Skin of body (tissue), 2 donors: ENCODE data around the gene GMDS. TPM values are rescaled to one million over a fixed set of nuclear protein-coding genes. Genes with fewer than 3 reads are reported as not detected.

Experiments
- DNase-seq: peaks from one replicate; lab custom pipeline; 2025; lab: John Stamatoyannopoulos, UW
- total RNA-seq: library from RNA; depleted of rRNA; stranded (reverse); fragments of >200 nt; gene quantifications from one replicate; pipeline ENCODE4 v1.2.3, GENCODE V29; 2014

The GMDS gene
- total RNA-seq, 1 donor from 2014 or later: 12.5 TPM

DNA sequence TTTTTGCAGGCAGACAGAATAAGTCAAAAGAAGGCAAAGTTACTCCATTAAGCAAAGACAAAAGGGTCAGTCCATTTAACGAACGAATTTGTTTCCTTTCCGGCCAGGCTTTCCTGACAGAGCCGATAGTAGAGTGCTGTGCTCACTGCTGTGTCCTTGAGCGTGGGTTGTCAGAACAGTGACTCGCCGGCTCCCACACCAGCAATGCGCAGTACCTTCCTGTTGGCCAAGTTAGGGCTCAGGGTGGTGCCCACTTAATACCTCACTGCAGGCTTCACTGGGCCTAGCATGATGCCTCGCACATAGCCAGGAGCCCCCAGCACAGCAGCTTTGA lies 341.0 kb downstream of the GMDS start:
- no peak for DNase-seq

DNA sequence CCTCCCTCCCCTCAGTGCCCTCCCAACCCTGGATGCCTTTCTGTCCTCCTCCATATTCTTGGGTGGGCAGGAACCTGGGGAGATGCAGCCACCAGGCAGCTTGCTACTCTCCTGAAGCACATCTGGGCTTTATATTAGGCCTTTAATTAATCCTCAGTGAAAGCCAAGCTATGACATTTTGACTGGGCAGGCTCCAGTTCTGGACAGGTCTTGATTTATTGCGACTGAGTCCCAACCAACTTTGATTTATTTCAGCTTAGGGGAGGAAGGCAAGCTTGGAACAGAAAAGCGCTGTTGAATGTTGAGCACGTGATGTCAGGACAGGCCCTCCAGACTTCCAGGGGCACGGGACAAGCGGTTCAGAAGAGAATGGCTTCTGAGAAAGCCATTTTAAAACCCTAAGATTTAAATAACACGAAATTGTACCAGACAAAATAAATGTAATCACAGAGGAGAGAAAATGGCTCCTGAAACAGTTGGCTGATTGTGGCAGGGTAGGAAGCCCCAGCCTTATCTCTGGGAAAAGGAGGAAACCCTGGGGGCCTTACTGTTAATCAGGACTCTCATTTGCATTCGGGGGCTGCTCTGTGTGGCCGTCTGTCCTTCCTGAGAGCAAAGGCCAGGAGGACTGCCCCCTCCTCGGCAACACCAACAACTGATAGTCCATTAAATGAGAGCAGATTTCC lies 341.5 kb downstream of the GMDS start:
- DNase-seq: peak; percentile 11

DNA sequence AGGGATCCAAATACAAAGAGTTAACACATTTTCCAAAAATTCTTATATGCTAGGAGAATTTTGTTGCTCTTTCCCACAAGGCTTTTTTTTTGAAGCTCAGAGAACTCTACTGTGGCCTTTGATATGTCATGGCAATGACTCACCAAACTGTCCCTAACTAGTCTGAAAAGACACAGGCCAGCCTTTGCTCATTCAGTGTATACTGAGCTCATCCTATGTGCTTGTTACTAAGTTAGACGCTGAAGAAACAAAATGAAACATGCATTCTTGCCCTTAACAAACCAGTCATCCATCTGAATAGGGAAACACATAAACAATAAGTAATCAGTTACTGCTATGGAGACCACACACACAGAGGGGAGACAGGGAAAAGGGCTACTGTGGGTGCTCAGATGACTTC lies 343.8 kb downstream of the GMDS start:
- no peak for DNase-seq

DNA sequence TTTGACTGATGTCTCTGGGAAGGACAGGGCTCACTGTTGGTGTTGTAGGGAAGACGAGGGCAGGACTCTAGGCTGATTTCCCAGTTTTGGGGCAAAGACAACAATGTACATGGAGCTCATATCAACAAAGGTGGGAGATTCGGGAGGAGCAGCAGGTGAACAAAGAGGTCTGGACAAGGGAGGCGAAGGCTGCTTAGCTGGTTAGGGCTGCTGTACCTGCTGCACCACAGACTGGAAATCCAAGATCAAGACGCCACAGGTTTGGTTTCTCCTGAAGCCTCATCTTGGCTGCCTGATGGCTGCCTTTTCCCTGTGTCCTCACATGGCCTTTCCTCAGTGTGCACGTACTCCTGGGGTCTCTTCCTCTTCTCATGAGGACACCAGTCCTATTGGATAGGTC lies 348.5 kb downstream of the GMDS start:
- DNase-seq: no peak

DNA sequence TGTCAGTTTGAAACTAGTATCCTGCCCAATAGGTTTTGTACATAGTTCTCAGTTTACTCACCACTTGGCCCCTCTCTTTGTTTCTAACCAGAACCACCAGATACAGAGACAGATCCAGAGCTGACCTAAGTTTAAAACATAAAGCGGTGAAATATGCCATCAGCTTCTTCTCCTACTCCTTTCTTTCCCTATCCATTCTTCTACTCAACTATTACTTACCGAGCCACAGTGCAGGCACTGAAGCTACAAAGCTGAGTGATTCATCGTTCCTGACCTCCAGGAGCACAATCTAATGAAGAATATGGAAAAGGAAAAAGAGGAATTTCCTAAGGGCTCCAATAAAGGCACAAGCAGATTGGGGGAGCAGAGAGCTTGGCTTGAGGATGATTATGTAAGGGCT lies 349.7 kb downstream of the GMDS start:
- DNase-seq: no peak

DNA sequence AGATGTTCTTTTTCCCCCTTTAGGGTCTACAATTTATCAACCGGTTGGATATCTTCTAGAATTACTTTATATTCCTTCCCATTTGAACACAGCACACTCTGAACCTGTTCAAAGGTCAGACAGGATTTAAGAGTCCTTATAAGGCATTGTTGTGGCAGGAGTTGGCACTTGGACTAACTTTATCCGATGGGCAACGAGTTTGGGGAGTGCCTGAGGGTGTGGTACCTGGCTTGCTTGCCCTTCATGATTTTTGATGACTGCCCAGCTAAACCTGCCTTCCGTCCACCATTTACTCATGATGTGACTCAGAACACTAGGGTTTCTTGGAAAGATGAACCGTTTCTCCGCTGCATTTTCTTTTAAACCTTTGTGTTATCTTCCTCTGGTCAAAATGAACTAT lies 350.5 kb downstream of the GMDS start:
- no peak for DNase-seq

DNA sequence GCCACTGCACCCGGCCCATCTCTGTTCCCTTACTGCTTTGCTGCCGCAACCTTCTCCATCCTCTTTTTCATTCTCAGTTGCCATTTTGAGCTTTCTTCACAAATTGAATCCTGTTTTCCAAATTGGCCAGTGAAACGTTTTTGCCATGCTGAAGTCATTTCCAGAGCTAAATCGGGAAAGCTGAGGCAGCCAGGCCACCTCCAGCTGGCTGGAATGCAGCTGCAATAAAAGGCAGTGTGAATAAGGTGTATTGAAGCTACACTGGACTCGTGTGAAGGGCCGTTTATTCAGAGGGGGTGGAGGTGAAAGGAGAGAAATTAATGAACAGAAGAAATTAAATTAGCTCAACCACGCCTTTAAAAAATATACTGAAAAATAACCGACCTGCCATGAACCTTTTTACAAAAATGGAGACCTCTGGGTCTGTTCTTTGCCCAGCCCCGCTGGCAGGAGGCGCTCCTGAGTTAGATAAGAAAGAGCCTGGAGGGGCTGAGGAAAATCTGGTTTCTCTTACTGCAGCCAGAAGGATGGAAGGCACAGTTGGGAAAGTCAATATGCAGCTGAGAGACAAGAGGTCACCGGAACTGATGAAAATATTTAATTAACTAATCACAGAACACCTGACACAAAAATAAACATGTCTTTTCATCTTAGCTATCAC lies 351.8 kb downstream of the GMDS start:
- no peak for DNase-seq

DNA sequence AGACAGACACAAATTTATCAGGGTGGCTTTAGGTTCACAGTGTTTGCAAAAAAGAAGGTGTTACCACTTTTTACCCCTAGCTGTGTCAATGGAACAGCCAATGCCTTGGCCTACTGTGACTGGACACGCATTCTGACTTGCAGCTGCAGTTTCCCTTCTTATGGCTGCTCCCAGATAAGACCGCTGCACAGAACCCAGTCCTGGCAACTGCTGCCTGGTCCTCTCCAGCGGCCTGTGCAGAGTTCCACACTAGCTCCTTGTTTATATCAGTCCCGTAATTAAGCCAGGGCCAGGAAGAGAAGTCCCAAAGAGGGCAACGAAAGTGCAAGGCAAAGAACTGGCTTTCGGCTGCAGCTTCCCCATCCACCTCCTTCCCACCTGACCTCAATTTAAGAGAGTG lies 352.7 kb downstream of the GMDS start:
- DNase-seq: no peak

DNA sequence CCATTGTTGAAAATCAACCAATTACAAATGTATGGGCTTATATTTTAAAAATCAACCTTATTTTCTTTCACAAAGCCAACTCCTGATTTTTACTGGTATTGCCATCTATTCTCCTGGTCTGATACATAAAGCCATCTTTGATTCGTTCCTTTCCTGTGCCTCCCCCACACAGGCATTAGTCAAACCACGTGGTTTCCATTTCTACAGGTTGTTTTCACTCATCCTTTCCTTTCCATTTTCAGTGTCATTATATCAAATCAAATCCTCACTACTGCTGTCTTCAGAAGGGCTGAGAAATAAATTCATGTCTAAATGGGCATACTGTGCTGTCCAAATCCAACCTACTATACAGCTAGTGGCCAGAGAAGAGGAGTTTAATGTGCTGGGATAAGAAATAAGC lies 354.4 kb downstream of the GMDS start:
- DNase-seq: no peak

DNA sequence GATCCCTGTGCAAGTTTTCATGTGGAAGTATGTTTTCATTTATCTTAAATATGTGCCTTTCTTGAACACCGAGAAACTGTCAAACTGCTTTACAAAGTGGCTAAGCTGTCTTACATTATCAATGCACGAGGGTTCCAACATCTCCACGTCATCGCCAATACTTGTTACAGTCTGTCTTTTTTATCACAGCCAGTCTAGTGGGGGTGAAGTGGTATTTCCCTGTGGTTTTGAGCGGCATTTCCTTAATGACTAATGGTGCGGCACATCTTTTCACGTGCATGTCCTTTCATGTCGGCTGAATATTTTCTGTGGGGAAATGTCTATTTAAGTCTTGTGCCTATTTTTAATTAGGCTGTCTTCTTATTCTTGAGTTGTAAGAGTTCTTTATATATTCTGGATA lies 355.3 kb downstream of the GMDS start:
- no peak for DNase-seq

DNA sequence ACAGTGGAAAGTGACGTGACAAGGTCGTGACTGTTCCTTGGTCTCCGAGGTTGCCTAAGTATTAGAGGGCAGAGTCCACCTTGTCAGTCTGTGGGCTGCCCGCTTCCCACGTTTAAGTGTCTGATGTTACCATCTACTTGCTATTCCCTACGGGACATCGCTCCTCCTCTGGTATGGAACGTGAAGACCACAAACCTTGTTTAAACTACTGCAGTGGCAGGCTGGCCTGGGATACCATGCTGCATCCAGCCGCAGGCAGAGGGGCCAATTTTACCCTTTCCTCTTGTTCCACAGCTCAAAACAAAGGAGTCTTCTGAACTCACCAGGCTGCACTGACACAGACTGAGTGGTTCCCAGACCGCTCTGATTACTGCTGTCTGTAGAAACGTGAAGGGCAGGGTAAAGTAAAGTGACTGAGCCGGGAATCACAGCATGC lies 359.8 kb downstream of the GMDS start:
- DNase-seq: no peak

DNA sequence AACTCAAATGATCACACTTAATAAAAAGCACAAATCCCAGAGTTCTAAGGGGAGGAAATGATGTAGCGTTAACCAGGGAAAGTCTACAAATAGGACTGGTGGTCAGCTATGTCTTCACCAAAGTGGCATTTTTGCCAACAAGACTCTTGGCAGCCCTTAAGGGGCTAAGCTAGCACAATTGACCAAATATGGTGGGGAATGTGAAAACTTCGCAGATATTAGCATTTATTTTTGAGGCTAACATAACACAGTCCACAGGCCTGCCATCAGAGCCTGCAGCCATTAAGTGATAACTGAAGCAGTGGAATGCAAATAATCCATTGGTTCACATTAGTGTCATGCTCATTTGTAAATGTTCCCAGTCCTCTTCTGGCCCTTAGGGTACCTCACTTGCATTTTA lies 361.1 kb downstream of the GMDS start:
- DNase-seq: no peak

DNA sequence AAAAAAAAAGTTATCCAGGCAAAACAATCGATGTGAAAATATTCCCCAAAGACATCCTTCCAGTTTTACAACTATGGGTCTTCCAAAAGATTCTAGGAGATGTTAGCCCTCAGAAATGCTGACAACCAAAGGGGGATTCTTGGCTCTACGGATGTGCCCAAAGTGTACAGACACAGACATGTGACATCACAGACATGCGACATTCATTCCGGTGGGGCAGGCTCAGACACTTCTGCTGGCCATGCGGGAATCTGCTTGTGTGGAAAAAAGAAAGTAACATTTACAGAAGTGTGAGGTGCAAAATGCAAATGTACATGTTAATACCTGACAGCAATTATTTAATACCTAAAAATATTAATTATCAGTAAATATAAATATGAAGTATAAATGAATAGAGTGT lies 367.1 kb downstream of the GMDS start:
- no peak for DNase-seq

DNA sequence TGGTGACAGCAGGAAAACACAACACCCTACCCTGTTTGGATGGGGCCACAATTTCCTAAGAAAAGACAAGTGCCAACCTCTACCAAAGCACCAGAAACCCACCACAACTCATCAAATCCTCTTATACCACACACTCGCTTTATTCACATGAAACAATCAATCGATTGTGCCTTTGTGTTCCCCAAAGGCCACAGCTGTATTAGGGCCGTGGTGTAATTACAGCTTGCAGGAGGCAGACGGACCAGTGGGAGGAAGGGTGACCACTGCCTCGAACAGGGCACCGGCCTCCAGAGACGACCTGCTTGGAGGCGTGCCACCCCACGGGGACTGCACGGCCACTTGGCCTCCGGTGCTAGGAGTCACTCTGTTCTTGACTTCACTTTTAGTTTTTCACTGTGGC lies 371.6 kb downstream of the GMDS start:
- DNase-seq: no peak

DNA sequence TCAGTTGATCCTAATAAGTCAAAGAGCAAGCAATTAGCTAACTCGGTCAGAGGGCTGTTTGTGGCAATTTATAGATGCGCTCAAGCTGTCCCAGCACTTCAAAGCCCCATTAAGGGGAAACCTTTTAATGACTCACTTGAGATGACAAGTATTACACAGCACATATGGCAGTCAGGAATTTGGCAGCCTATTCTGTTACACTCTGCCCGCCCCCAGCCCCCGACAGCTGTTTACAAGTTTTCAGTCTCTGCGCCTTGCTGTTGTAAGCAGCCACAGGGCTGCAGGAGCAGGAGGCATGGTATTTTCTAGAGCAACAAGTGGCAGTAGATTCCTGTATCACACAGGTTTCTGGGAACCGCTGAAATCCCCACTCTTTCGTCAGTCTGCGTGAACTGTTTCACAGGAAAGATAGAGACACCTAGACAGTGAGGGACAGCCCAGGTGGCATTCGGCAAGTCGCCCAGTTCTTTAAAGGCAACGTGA lies 372.7 kb downstream of the GMDS start:
- DNase-seq: peak; percentile 84

DNA sequence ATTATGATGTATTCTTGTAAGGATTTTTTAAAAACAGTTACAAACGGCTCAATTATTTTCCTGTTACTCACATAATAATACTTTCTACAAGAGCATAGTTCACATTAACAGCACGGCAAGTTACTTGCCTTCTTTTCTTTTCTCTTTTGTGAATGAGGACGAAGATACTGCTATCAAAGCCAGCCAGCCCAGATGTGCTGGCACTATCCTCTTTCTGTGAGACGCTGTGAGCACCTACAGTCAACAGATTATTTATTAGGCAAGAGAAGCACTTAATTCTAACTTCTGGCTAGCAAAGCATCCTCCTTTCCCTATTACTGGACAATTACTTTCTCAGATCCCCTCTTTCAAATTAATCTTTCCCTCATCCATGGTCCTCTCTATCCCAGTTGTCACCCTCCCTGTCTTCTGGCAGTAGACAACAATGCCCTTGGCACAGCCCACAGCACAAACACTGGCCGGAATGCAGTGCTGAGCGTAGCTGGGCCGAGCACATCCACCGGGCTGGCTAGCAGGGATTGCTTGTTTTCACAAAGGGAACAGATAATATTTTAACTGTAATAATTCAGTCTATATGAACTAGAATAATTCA lies 373.6 kb downstream of the GMDS start:
- DNase-seq: no peak

DNA sequence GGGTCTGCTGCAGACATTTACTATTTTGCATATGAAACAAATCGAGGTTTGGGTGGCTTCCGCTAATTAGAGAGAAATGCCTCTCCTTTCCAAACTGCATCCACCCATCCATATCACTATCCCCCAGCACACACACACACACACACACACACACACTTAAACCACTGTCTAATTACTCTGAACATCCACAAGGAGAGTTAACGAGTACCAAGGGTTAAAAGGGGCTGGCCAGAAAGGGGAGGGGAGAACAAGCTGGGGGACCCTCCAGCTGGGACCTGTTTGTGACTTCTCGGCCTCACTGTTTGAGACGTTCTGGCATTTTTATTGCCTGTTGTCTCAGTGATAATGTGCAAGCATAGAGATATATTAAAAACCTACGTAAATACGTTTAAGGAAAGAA lies 374.5 kb downstream of the GMDS start:
- no peak for DNase-seq

DNA sequence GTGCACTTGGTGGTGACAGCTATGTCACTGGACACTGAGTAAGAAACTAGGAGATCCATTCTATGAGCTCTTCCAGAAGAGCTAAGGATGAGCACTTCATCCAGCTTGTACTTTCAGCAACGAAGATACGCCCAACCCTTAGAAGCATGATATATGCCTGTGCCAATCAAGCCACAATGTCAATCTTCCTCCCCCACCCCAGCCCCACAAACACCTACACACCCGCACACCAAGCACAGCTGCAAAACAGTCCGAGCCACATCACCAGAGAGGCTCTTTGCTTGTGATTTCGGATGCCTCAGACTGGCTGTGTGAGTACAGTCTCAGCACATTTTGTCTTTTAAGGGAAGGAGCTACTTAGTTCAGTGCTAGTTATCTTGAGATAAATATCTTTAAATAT lies 375.2 kb downstream of the GMDS start:
- DNase-seq: no peak

DNA sequence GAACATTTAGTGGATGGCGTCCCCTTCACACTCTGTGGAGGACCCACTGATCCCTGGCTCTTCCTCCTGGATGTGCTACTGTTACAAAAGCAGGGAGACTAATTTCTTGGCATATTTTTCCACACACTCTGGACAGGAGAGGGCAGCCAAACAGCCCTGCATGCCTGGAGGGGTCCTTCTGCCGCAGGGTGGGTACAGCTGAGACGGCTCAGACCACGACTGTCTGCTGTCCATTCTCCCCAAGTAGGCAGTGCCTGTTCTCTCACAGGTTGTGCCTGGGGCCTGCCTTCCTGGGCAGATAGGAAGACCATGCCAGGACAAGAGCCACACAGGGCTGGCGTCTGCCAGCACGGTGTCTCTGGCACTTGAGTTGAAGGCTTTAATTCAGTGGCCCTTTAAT lies 375.6 kb downstream of the GMDS start:
- no peak for DNase-seq

DNA sequence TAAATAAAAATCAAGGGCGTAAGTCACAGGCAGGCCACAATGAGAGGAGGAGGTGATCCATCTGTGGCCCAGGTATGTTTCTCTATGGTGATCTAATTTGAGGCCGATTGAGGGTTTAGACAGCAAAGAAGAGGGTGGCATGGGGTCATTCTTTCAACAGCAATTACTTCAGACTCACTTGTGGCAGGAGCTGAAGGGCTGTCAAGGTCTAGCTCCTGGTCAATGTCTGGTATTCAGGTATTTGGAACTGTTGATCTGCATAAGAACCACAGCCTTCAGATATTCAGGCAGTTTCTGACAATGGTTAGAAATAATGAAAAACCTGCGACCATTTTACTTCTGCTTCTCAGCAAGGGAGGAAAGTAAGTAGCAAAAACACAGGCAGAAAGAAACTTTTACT lies 376.1 kb downstream of the GMDS start:
- DNase-seq: no peak

DNA sequence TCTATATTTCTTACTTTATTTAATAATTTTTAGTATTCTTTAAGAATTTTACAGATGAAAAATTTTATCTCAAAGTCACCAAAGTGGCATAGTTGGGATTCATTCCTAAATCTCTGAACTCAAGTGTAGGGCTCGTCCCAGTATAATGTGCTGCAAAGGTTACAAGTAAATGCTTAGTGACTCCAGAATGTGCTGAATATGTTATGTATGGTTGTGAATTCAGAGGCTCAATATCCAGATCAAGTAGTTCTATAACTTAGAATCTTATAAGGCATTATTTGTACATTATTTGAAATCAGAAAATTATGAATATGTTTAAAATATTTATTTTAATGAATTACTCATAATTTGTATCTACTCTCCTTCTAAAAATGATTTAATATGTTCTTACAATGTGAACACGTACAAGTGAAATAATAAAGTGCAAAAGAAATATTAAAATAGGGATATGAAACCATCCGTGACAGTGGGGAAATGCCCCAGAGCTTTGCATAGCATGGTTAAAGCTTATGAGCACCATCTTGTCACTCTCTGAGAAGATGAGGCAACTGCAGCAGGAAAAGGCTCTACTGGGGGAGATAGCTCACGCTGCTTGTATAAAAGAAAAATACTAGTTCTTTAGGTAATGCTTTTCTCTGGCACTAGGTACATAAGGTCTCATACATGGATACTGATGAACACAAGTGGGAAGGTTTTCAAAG lies 376.7 kb downstream of the GMDS start:
- DNase-seq: no peak

DNA sequence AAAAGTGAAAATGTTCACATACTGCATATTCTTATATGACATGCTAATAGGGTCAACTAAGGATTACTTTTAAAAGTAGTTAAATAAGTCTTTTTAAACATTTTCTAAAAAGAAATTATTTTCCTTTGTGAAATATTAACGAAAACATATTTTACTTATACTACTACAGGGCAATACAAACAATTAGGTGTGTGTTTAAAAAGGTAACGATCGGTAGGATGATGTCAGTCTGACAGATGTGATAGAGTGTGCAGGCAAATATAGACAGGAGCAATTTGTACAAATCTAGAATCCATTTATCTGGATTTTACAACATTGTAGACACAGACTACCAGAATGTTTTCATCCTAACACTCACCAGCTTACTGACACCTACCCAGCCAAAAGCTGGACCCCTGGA lies 378.2 kb downstream of the GMDS start:
- no peak for DNase-seq
